HUDEP-2 (cell line): ENCODE results near the gene DCXR.

Experiments
- DNase-seq, 76 experiments: peaks; one replicate each; lab custom pipeline; 2025; ENCODE audit not compliant: unreplicated experiment in 76 of 76; lab: John Stamatoyannopoulos, UW

The DCXR gene

GRCh38 chr17:82055965-82056728, 18.6 kb upstream of the DCXR start:
- DNase-seq, result no peak

GRCh38 chr17:82055023-82055964, 17.8 kb upstream of the DCXR start:
- peak in 1 of 76 experiments; percentile 2 for DNase-seq

GRCh38 chr17:82054351-82055022, 17.0 kb upstream of the DCXR start:
- no peak for DNase-seq

- DNase-seq, result no peak
Measured at GRCh38 chr17:82053556-82054263, 16.2 kb upstream of the DCXR start.

- DNase-seq, result no peak
Measured at GRCh38 chr17:82053130-82053529, 15.6 kb upstream of the DCXR start.

GRCh38 chr17:82052638-82053059, 15.2 kb upstream of the DCXR start:
- no peak for DNase-seq

GRCh38 chr17:82051776-82052637, 14.5 kb upstream of the DCXR start, which contains the start of the genes GPS1 and RFNG:
GPS1 (plus strand) TSS chr17:82051898; CDS start chr17:82051932, 34 bp downstream.
RFNG (minus strand) TSS chr17:82051811; CDS start chr17:82051766, 45 bp downstream.
- peak in 56 of 76 experiments; percentile 1 to 77 (median 52) for DNase-seq

- DNase-seq, result no peak
Measured at GRCh38 chr17:82050761-82051641, 13.5 kb upstream of the DCXR start.

- no peak for DNase-seq
Measured at GRCh38 chr17:82050152-82050760, 12.8 kb upstream of the DCXR start.

- DNase-seq, result no peak
Measured at GRCh38 chr17:82049521-82049971, 12.0 kb upstream of the DCXR start.

- no peak for DNase-seq
Measured at GRCh38 chr17:82049106-82049505, 11.6 kb upstream of the DCXR start.

GRCh38 chr17:82048571-82048971, 11.1 kb upstream of the DCXR start:
- no peak for DNase-seq

- DNase-seq, result no peak
Measured at GRCh38 chr17:82047914-82048570, 10.5 kb upstream of the DCXR start.

GRCh38 chr17:82047379-82047778, 9.9 kb upstream of the DCXR start:
- no peak for DNase-seq

- no peak for DNase-seq
Measured at GRCh38 chr17:82046903-82047302, 9.4 kb upstream of the DCXR start.

- no peak for DNase-seq
Measured at GRCh38 chr17:82045936-82046484, 8.5 kb upstream of the DCXR start.

GRCh38 chr17:82043507-82043906, 6.0 kb upstream of the DCXR start:
- DNase-seq, result no peak
